SK-N-SH treated with all-trans-retinoic acid at 6 μM for 48 hours (cell line): Measurements from ENCODE around the gene NT5C.

Experiments used
- ESRRG ChIP-seq: fragments of 250-450 bp; sonication (Bioruptor Pico); IDR thresholded peaks from 2 replicates; pipeline ENCODE4 v1.6.1; 2021; ENCODE audit warnings: mild to moderate bottlenecking
- PPARA ChIP-seq: fragments of 250-450 bp; sonication (Bioruptor Pico); IDR thresholded peaks from 2 replicates; pipeline ENCODE4 v1.5.0; 2020; ENCODE audit warnings: mild to moderate bottlenecking, borderline replicate concordance
- ZNF8 ChIP-seq: fragments of 450-650 bp; formaldehyde crosslinking; IDR thresholded peaks from 2 replicates; pipeline ENCODE4 v1.5.0; 2020; ENCODE audit warnings: mild to moderate bottlenecking, moderate library complexity

- TF ChIP-seq ZNF8 (no peak), PPARA (CRISPR knock-in tag) (no peak), ESRRG (no peak)
Observed at GRCh38 chr17:75099881-75100595, 31.5 kb downstream of the NT5C start.
